Thymus (tissue), 11 donors: Measurements from ENCODE around the gene TUBB2A. TPM values are rescaled to one million over a fixed set of nuclear protein-coding genes. Genes with fewer than 3 reads are reported as not detected.
"Not testable (repeated sequence)": the region's sequence is repeated elsewhere in the genome, so short reads cannot be mapped to it uniquely, and the experiment has no call there.

Experiments used
- DNase-seq, 9 donors: peaks; one replicate each; pipeline ENCODE4 v3.0.0-alpha.2; 2013; ENCODE audit warnings: low spot score in 9 of 9, low read depth in 6 of 9, missing footprints in 1 of 9
- H3K27ac ChIP-seq, 2 donors: one replicate each; pipeline ENCODE4 v1.5.1; 2013; ENCODE audit warnings: control low read depth in 1 of 2, low read depth in 1 of 2, low read length in 1 of 2, mild to moderate bottlenecking in 1 of 2, moderate library complexity in 1 of 2
- H3K27me3 ChIP-seq, 2 donors: one replicate each; pipeline ENCODE4 v1.5.1; 2013; ENCODE audit warnings: low read length in 1 of 2; ENCODE audit not compliant: control insufficient read depth in 2 of 2, insufficient read depth in 1 of 2
- H3K36me3 ChIP-seq, 2 donors: one replicate each; pipeline ENCODE4 v1.5.1; 2013; ENCODE audit warnings: low read length in 1 of 2, mild to moderate bottlenecking in 1 of 2, moderate library complexity in 1 of 2; ENCODE audit not compliant: control insufficient read depth in 2 of 2, insufficient read depth in 2 of 2
- H3K4me1 ChIP-seq, 2 donors: one replicate each; pipeline ENCODE4 v1.5.1; 2013; ENCODE audit warnings: low read length in 2 of 2; ENCODE audit not compliant: control insufficient read depth in 2 of 2, insufficient read depth in 2 of 2
- H3K4me3 ChIP-seq, 2 donors: one replicate each; pipeline ENCODE4 v1.5.1; 2013; ENCODE audit warnings: low read length in 2 of 2, control low read depth in 1 of 2, mild to moderate bottlenecking in 1 of 2
- H3K9me3 ChIP-seq, 2 donors: one replicate each; pipeline ENCODE4 v1.5.1; 2013; ENCODE audit warnings: low read length in 1 of 2, mild to moderate bottlenecking in 1 of 2; ENCODE audit not compliant: control insufficient read depth in 2 of 2, insufficient read depth in 1 of 2
- WGBS: extraction: QIAGEN DNeasy Blood & Tissue Kit; methylation state at CpG from one replicate; pipeline ENCODE4 v1.1.7; 2013; 5-methylcytosine and 5-hydroxymethylcytosine counted together
- polyA plus RNA-seq: library from polyadenylated mRNA; stranded (reverse); fragments of 200-250 nt; gene quantifications from one replicate; pipeline ENCODE4 v1.2.3, GENCODE V29; 2013
- total RNA-seq: library from RNA; stranded (reverse); fragments of 120-200 nt; gene quantifications from one replicate; pipeline ENCODE4 v1.2.4, GENCODE V29; 2013
- donor health status: healthy.

The TUBB2A gene
- total and polyA plus RNA-seq, 2 donors: 13.7 to 19.6 TPM

- not testable (repeated sequence) for DNase-seq, H3K9me3 ChIP-seq, H3K27me3 ChIP-seq, H3K4me3 ChIP-seq, H3K36me3 ChIP-seq, H3K27ac ChIP-seq, H3K4me1 ChIP-seq
- WGBS: 98% methylated on average over 4 of the region's 4 CpGs
Measured at GRCh38 chr6:3172789-3173188, 15.4 kb upstream of the TUBB2A start.

GRCh38 chr6:3171313-3172175, 14.2 kb upstream of the TUBB2A start:
- H3K36me3 ChIP-seq, H3K27me3 ChIP-seq, H3K4me1 ChIP-seq, H3K27ac ChIP-seq, DNase-seq, H3K9me3 ChIP-seq, H3K4me3 ChIP-seq: not testable (repeated sequence)
- 95% methylated on average over 17 of the region's 17 CpGs for WGBS

- H3K9me3 ChIP-seq, H3K36me3 ChIP-seq, H3K4me1 ChIP-seq, DNase-seq, H3K4me3 ChIP-seq, H3K27ac ChIP-seq, H3K27me3 ChIP-seq: not testable (repeated sequence)
- WGBS: 94% methylated on average over 24 of the region's 24 CpGs
Measured at GRCh38 chr6:3170676-3171075, 13.3 kb upstream of the TUBB2A start.

- H3K4me3 ChIP-seq, H3K4me1 ChIP-seq, DNase-seq, H3K36me3 ChIP-seq, H3K27ac ChIP-seq, H3K9me3 ChIP-seq: not testable (repeated sequence)
- peaks cover 0 to 14% of the 10 kb centered on the region in 2 donors for H3K27me3 ChIP-seq
- 97% methylated on average over 10 of the region's 10 CpGs for WGBS
Measured at GRCh38 chr6:3168046-3168445, 10.7 kb upstream of the TUBB2A start.

GRCh38 chr6:3166535-3167225, 9.3 kb upstream of the TUBB2A start:
- not testable (repeated sequence) for H3K27ac ChIP-seq, H3K4me3 ChIP-seq, H3K9me3 ChIP-seq, H3K36me3 ChIP-seq, DNase-seq
- peaks cover 0 to 25% of the 10 kb centered on the region in 2 donors for H3K27me3 ChIP-seq
- H3K4me1 ChIP-seq: peaks cover 4 to 11% of the 10 kb centered on the region in 2 donors
- 94% methylated on average over 10 of the region's 10 CpGs for WGBS

GRCh38 chr6:3165631-3166534, 8.5 kb upstream of the TUBB2A start:
- DNase-seq: no peak
- WGBS: 86% methylated on average over 7 of the region's 7 CpGs
- H3K27ac ChIP-seq: no peak overlapping the region

GRCh38 chr6:3164388-3164787, 7.0 kb upstream of the TUBB2A start:
- no peak for DNase-seq
- 90% methylated on average over 6 of the region's 6 CpGs for WGBS
- Histone ChIP-seq H3K36me3 (no peaks in the 10 kb centered on the region), H3K27me3 (peaks cover 0 to 45% of the 10 kb centered on the region in 2 donors), H3K27ac (no peak overlapping the region), H3K9me3 (no peaks in the 10 kb centered on the region), H3K4me3 (no peak overlapping the region), H3K4me1 (peaks cover 4 to 18% of the 10 kb centered on the region in 2 donors)

More at GRCh38 chr6:3165631-3166534, 8.5 kb upstream of the TUBB2A start:
- Histone ChIP-seq H3K4me1 (peaks cover 4 to 11% of the 10 kb centered on the region in 2 donors), H3K4me3 (no peak overlapping the region), H3K9me3 (no peaks in the 10 kb centered on the region), H3K27me3 (peaks cover 0 to 31% of the 10 kb centered on the region in 2 donors), H3K36me3 (no peaks in the 10 kb centered on the region)

GRCh38 chr6:3163248-3163594, 5.9 kb upstream of the TUBB2A start:
- Histone ChIP-seq H3K9me3 (no peaks in the 10 kb centered on the region), H3K4me1 (peaks cover 4 to 20% of the 10 kb centered on the region in 2 donors), H3K36me3 (no peaks in the 10 kb centered on the region), H3K4me3 (peak overlapping the region; percentile 37 to 76), H3K27ac (no peak overlapping the region), H3K27me3 (peaks cover 0 to 56% of the 10 kb centered on the region in 2 donors)
- no peak for DNase-seq
- WGBS: 12% methylated on average over 13 of the region's 13 CpGs
